ENCODE data around the gene GORASP1. TPM values are rescaled to one million over a fixed set of nuclear protein-coding genes. Genes with fewer than 3 reads are reported as not detected.

The GORASP1 gene
- total RNA-seq, 6 experiments from 2014 or later, result 27.8 to 35.5 (median 33.1) TPM

DNA sequence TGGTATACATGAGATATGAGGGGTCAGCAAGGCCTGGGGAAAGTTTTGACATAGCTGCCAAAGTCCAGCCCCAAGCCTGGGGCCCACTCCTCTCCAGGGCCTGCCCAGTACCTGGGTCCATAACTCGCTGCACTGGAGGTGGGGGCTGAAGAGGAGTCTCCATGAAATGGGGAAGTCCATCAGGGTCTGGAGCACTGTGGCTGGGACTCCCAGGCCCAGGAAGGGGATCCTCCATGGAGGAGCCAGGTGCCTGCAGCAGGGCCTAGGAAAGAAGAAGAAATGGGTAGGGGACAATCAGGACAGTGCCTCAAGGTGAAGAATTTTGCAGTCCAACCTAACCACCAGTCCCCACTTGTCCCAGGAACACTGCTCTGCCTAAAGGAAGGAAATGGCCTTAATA, 8.2 kb downstream of the GORASP1 start:
- Histone ChIP-seq H3K36me3 (peaks cover 0 to 46% (median 16%) of the 10 kb centered on the region in 4 donors), H3K9me3 (no peaks in the 10 kb centered on the region), H3K4me1 (peaks cover 0 to 3% (median 0%) of the 10 kb centered on the region in 4 donors), H3K27ac (no peak overlapping the region), H3K4me3 (no peak overlapping the region), H3K27me3 (no peaks in the 10 kb centered on the region)
- intact Hi-C loops (cut with DNase I), result no loop called here
- ATAC-seq, result no peak
- TF ChIP-seq, protein P1, sequence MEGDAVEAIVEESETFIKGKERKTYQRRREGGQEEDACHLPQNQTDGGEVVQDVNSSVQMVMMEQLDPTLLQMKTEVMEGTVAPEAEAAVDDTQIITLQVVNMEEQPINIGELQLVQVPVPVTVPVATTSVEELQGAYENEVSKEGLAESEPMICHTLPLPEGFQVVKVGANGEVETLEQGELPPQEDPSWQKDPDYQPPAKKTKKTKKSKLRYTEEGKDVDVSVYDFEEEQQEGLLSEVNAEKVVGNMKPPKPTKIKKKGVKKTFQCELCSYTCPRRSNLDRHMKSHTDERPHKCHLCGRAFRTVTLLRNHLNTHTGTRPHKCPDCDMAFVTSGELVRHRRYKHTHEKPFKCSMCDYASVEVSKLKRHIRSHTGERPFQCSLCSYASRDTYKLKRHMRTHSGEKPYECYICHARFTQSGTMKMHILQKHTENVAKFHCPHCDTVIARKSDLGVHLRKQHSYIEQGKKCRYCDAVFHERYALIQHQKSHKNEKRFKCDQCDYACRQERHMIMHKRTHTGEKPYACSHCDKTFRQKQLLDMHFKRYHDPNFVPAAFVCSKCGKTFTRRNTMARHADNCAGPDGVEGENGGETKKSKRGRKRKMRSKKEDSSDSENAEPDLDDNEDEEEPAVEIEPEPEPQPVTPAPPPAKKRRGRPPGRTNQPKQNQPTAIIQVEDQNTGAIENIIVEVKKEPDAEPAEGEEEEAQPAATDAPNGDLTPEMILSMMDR (IDR thresholded peaks at IDR 0.05), result no peak
- TF ChIP-seq POLR2A (IDR thresholded peaks at IDR 0.05), result no peak
- DNase-seq, result no peak
- WGBS (ENCODE audit: insufficient coverage, low coverage, low lambda C conversion rate, missing lambda C conversion rate), result no CpG with 5 or more reads among the region's 1 CpG

DNA sequence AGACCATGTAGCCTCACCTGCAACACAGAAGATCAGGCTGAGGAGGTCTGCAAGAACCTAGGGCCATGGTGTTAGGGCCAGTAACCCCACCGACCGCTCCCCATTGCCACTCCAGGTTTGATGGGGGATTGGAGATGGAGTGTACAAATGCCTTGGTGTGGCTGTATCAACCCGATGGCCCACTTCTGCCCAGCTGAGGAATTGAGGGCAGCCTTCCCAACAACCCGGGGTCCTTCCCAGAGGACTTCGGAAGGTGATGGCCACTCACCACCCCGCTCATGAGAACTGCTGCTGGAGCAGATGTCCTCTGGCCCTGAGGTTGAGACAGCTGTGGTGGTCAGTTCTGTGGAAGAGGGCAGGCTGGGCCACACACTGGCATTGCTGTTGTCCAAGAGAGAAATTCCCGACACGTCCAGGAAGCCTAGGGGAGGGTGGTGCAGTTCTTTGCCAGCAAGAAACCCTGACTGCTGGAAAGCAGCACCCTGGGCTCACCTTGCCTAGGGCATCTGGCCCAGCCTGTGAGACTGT, 8.9 kb downstream of the GORASP1 start:
- intact Hi-C loops (cut with DNase I), result no loop called here
- no peaks in the 10 kb centered on the region for H3K4me1 ChIP-seq
- no peak overlapping the region for H3K27ac ChIP-seq
- no peak for ATAC-seq
- H3K27me3 ChIP-seq, result no peaks in the 10 kb centered on the region
- no peak for DNase-seq
- H3K36me3 ChIP-seq, result peaks cover 0 to 53% (median 19%) of the 10 kb centered on the region in 4 donors
- H3K4me3 ChIP-seq, result no peak overlapping the region
- H3K9me3 ChIP-seq, result no peaks in the 10 kb centered on the region
- WGBS (ENCODE audit: insufficient coverage, low coverage, low lambda C conversion rate, missing lambda C conversion rate), result no CpG with 5 or more reads among the region's 8 CpGs
- TF ChIP-seq, protein P1 (IDR thresholded peaks at IDR 0.05), result no peak
- no peak for TF ChIP-seq POLR2A (IDR thresholded peaks at IDR 0.05)

DNA sequence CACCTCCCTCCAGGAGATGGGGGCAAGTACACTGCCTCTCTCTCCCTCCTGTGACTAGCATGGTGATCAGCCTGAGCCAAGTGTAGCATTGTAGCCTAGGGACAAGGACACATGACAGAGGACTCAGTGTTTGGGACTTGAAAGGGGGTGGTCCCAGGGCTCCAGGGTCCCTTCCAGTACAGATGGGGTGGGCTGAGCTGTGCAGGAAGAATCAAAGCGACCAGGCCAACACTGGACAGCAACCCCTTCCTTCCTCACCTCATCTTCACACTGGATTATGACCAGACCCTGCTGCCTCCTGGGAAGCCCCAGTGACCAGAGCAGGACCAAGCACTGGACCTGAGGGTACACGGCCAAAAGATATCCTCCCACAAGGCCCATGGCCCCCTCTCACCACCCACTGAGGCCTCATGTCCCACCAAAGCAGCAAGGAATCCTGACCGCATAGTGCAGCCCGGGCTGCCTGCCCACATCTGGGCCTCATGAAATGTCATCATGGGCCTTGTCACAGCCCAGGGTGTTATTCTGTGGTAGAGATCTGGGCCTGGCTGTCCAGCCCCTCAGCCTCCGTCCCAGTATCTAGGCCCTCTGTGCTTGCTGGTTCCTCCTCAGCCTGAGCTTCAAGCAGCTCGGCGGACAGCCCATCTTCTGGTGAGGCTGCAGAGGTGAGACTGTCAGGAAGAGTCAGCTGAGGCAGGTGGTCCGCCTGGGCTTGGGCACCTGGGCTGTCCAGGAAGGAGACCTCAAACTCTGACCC, 9.5 kb downstream of the GORASP1 start:
- Histone ChIP-seq H3K27ac (no peak overlapping the region), H3K9me3 (no peaks in the 10 kb centered on the region), H3K4me1 (no peaks in the 10 kb centered on the region), H3K36me3 (peaks cover 0 to 54% (median 21%) of the 10 kb centered on the region in 4 donors), H3K27me3 (no peaks in the 10 kb centered on the region), H3K4me3 (no peak overlapping the region)
- TF ChIP-seq, protein P1 (IDR thresholded peaks at IDR 0.05), result no peak
- no peak for TF ChIP-seq POLR2A (IDR thresholded peaks at IDR 0.05)
- no peak for DNase-seq
- ATAC-seq, result no peak
- WGBS (ENCODE audit: insufficient coverage, low coverage, low lambda C conversion rate, missing lambda C conversion rate), result no CpG with 5 or more reads among the region's 8 CpGs
- intact Hi-C loops (cut with DNase I), result no loop called here

DNA sequence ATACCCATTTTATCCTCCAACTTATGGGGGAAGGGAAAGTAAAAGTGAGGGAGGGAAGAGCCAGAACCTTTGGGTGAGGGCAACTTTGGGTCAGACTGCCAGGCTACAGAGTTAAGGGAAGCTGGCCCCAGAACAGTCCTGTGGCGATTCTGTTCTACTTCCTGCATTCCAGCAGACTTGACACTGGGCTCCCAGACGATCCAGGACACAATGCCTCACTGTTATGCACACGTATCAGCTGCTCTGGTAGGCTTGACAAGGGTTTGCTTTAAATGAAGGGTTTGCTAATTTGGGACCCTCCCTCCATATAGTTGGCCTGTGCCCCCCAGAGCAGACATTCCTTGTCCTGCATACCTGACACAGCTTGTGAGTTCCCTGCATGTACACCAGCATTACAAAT, 10.7 kb downstream of the GORASP1 start:
- TF ChIP-seq, protein P1 (IDR thresholded peaks at IDR 0.05), result no peak
- no peak for TF ChIP-seq POLR2A (IDR thresholded peaks at IDR 0.05)
- intact Hi-C loops (cut with DNase I), result no loop called here
- Histone ChIP-seq H3K9me3 (no peaks in the 10 kb centered on the region), H3K27ac (no peak overlapping the region), H3K4me1 (no peaks in the 10 kb centered on the region), H3K36me3 (peaks cover 0 to 57% (median 24%) of the 10 kb centered on the region in 4 donors), H3K4me3 (no peak overlapping the region), H3K27me3 (no peaks in the 10 kb centered on the region)
- ATAC-seq (peak; percentile 25 to 58 (median 52)), DNase-seq (no peak)
- WGBS (ENCODE audit: insufficient coverage, low coverage, low lambda C conversion rate, missing lambda C conversion rate), result 8% methylated on average over 2 of the region's 3 CpGs
